Measurements from ENCODE around the gene SIK3.

The SIK3 gene

DNA sequence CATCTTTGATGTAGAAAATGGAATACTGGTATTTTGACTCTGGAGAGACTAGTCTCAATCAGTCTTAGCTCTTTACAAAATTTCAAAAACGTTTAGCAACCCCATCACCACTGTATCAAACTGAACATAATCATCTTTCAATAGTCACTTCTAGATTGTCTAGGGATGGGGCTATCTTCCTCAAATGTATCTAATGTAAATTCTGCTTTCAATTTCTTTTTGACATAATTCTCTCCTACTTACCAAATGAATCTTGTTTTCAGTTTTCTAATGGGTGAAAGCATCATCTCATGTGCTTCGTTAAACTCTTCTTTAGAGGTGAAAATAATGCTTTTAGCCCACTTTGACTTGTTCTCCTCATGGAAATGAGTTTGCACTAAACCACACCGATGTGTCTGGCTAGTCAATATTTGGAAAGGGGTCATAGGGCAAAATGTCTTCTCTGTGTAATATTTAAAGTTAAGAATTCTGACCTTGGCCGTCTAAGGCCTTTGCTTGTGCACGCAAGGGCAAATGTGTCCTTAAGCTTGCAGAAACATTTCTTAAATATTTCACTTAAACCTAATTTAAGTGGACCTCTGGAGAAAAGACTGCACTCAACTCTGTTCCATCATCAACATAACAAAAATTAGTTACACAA, 5.2 kb downstream of the SIK3 start:
- in situ Hi-C loops (cut with HindIII; ENCODE audit: low sequenced_read_pairs): no loop called here

DNA sequence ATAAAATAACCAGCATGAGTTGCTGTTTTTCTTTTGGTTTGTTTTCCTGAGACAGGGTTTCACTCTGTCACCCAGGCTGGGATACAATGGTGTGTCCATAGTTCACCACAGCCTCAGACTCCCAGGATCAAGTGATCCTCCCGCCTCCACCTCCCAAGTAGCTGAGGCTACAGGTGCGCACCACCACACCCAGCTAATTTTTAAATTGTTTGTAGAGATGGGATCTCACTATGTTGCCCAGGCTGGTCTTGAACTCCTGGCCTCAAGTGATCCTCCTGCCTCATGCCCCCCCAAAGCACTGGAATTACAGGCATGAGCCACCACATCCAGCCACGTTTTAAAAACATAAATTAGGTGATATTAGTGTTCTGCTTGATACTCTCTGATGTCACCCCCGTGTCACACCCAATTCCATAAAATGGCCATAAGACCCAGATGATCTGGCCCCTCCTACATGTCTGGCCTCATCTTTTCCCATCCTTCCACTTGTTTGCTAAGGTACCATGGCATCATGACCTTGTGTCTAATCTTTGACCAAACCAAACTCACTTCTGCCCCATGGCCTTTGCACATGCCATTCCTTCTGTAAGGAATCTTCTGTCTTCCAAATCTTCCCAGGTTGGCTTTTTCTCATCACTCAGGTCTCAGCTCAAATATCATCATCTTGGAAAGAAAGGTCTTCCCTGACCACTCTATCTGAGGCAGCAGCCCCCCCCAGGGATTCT, 6.3 kb downstream of the SIK3 start:
- no peak overlapping the region for H3K4me3 ChIP-seq (ENCODE audit: low read depth, low read length)
- DNase-seq (ENCODE audit: low read depth, low spot score): no peak
- in situ Hi-C loops (cut with HindIII; ENCODE audit: low sequenced_read_pairs): no loop called here
- TF ChIP-seq, protein P1, sequence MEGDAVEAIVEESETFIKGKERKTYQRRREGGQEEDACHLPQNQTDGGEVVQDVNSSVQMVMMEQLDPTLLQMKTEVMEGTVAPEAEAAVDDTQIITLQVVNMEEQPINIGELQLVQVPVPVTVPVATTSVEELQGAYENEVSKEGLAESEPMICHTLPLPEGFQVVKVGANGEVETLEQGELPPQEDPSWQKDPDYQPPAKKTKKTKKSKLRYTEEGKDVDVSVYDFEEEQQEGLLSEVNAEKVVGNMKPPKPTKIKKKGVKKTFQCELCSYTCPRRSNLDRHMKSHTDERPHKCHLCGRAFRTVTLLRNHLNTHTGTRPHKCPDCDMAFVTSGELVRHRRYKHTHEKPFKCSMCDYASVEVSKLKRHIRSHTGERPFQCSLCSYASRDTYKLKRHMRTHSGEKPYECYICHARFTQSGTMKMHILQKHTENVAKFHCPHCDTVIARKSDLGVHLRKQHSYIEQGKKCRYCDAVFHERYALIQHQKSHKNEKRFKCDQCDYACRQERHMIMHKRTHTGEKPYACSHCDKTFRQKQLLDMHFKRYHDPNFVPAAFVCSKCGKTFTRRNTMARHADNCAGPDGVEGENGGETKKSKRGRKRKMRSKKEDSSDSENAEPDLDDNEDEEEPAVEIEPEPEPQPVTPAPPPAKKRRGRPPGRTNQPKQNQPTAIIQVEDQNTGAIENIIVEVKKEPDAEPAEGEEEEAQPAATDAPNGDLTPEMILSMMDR (IDR thresholded peaks at IDR 0.05; ENCODE audit: low read depth, low read length): no peak

More for the DNA sequence above, 5.2 kb downstream of the SIK3 start:
- H3K4me3 ChIP-seq (ENCODE audit: low read depth, low read length): no peak overlapping the region
- TF ChIP-seq, protein P1 (IDR thresholded peaks at IDR 0.05; ENCODE audit: low read depth, low read length): no peak
- no peak for DNase-seq (ENCODE audit: low read depth, low spot score)

DNA sequence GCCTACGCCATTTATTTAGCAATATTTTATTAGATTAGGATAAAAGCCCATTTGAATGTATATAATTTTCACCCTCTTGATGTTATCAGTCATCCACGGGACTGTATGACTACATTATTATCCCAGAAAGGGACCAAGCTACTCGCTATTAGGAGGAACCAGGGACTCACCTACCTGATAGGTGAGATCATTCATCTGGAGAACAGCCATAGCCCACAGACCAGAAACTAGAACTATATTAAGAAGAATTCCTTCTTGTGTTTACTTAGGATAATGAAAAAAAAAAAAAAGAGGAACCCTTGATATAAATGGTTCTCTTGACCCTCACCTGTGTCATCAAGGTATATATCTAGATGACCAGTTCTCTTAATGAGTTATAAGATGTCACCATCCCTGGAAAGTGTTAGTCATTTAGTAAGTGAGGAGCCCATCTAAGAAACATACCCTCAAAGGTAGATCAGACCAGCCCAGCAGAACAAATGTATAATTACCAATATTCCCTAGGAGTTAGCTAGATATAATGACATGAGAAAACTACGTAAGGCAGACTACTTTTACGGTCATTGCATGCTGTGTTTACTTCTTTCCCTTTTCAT, 8.0 kb downstream of the SIK3 start:
- in situ Hi-C loops (cut with HindIII; ENCODE audit: low sequenced_read_pairs): no loop called here
- H3K4me3 ChIP-seq (ENCODE audit: low read depth, low read length): no peak overlapping the region
- TF ChIP-seq, protein P1 (IDR thresholded peaks at IDR 0.05; ENCODE audit: low read depth, low read length): no peak
- no peak for DNase-seq (ENCODE audit: low read depth, low spot score)

DNA sequence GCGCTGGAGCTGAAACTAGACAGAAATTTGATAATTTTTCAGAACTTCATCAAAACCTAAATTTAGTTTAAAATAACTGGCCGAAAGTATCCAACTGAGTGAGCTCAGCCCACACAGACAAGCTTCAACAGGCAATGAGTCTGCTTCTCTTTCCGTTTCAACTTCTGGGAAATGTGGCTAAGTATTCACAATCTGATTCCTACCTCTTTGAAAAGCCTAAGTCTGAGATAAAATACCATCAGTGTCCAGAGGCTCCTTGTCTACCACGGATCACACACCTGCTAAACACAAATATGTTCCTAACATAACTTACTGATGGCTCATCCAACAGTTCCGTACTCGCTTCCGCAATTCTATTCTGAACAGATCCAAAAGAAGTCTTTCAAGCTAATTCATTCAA, 8.5 kb downstream of the SIK3 start:
- DNase-seq (ENCODE audit: low read depth, low spot score): no peak
- H3K4me3 ChIP-seq (ENCODE audit: low read depth, low read length): no peak overlapping the region
- in situ Hi-C loops (cut with HindIII; ENCODE audit: low sequenced_read_pairs): no loop called here
- TF ChIP-seq, protein P1 (IDR thresholded peaks at IDR 0.05; ENCODE audit: low read depth, low read length): no peak

DNA sequence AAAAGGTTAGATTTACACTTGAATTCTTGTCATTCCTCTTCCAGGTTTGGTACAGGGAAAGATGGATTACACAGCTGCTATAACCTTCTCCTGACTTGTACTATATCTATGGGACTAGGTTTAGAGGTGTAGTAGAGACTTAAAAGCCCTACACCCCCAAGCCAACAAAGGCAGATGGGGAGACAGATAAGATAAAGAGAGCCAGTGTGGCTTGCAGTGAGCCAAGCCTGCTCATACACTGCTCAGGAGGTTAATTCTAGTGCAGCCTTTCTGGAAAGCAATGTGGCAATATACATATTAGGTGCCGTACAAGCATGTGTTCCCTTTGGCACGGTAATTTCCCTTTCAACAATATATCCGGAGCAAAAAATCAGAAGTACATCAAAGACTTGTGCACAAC, 10.8 kb downstream of the SIK3 start:
- TF ChIP-seq, protein P1 (IDR thresholded peaks at IDR 0.05; ENCODE audit: low read depth, low read length): no peak
- in situ Hi-C loops (cut with HindIII; ENCODE audit: low sequenced_read_pairs): no loop called here
- no peak for DNase-seq (ENCODE audit: low read depth, low spot score)
- no peak overlapping the region for H3K4me3 ChIP-seq (ENCODE audit: low read depth, low read length)

DNA sequence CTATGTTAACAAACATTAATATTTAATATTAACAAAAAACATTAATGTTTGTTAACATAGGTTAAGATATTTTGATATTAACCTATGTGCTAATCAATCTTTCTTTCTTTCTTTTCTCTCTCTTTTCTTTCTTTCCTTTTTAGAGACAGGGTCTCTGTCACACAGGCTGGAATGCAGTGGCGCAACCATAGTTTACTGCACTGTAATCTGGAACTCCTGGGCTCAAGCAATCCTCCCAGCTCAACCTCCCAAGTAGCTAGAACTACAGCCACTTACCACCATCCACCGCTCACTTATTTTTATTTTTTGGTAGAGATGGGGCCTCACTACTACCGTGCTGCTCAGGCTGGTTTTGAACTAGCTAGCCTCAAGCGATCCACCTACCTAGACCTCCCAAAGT, 13.2 kb downstream of the SIK3 start:
- H3K4me3 ChIP-seq (ENCODE audit: low read depth, low read length): no peak overlapping the region
- DNase-seq (ENCODE audit: low read depth, low spot score): no peak
- TF ChIP-seq, protein P1 (IDR thresholded peaks at IDR 0.05; ENCODE audit: low read depth, low read length): no peak
- in situ Hi-C loops (cut with HindIII; ENCODE audit: low sequenced_read_pairs): no loop called here
